HEK293T (cell line): ENCODE measurements around the gene HOXD3.

ENCODE experiments used
- BHLHE40 ChIP-seq: fragments of 450-650 bp; IDR thresholded peaks from 2 replicates; pipeline ENCODE4 v1.6.1; 2016; ENCODE audit warnings: mild to moderate bottlenecking, moderate library complexity, borderline replicate concordance
- FOXM1 ChIP-seq: fragments of 450-650 bp; IDR thresholded peaks from 2 replicates; pipeline ENCODE4 v1.6.1; 2017; ENCODE audit warnings: mild to moderate bottlenecking, borderline replicate concordance
- LEF1 ChIP-seq: fragments of 450-650 bp; IDR thresholded peaks from 2 replicates; pipeline ENCODE4 v1.6.1; 2017; ENCODE audit warnings: mild to moderate bottlenecking, borderline replicate concordance
- NFRKB ChIP-seq: fragments of 450-650 bp; IDR thresholded peaks from 2 replicates; pipeline ENCODE4 v1.6.1; 2016; ENCODE audit warnings: mild to moderate bottlenecking, moderate library complexity
- SP1 ChIP-seq: fragments of 450-650 bp; IDR thresholded peaks from 2 replicates; pipeline ENCODE4 v1.6.1; 2017

DNA sequence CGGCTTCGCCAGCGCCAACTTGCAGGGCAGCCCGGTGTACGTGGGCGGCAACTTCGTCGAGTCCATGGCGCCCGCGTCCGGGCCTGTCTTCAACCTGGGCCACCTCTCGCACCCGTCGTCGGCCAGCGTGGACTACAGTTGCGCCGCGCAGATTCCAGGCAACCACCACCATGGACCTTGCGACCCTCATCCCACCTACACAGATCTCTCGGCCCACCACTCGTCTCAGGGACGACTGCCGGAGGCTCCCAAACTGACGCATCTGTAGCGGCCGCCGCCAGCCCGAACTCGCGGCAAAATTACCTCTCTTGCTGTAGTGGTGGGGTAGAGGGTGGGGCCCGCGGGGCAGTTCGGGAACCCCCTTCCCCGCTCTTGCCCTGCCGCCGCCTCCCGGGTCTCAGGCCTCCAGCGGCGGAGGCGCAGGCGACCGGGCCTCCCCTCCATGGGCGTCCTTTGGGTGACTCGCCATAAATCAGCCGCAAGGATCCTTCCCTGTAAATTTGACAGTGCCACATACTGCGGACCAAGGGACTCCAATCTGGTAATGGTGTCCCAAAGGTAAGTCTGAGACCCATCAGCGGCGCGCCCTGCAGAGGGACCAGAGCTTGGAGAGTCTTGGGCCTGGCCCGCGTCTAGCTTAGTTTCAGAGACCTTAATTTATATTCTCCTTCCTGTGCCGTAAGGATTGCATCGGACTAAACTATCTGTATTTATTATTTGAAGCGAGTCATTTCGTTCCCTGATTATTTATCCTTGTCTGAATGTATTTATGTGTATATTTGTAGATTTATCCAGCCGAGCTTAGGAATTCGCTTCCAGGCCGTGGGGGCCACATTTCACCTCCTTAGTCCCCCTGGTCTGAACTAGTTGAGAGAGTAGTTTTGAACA is 15.1 kb downstream of the HOXD3 start:
- TF ChIP-seq NFRKB (no peak), BHLHE40 (no peak), SP1 (no peak), LEF1 (no peak), FOXM1 (no peak)
